Heart right ventricle (tissue), 16 donors: ENCODE results near the gene KPNA6. TPM values are rescaled to one million over a fixed set of nuclear protein-coding genes. Genes with fewer than 3 reads are reported as not detected.
"Not testable (repeated sequence)": the region's sequence is repeated elsewhere in the genome, so short reads cannot be mapped to it uniquely, and the experiment has no call there.

Source experiments
- ATAC-seq, 8 donors: fragments of 200-7000 bp; cut with Tn5 transposase; one replicate each; pipeline ENCODE4 v1.9.1; 2020; ENCODE audit warnings: mild to moderate bottlenecking in 8 of 8, moderate library complexity in 8 of 8, moderate number of reproducible peaks in 1 of 8
- DNase-seq, 2 donors: peaks; one replicate each; pipeline ENCODE4 v3.0.0-alpha.2; 2020
- H3K27ac ChIP-seq, 10 donors: fragments of 200-600 bp; sonication (generic) in 2 of 10; one replicate each; pipeline versions ENCODE4 v1.5.0 to v1.8.0; 2020 to 2022; ENCODE audit warnings: mild to moderate bottlenecking in 3 of 10
- H3K27me3 ChIP-seq, 7 donors: fragments of 200-600 bp; one replicate each; pipeline ENCODE4 v1.8.0; 2021 to 2022; ENCODE audit warnings: mild to moderate bottlenecking in 2 of 7
- H3K36me3 ChIP-seq, 9 donors: fragments of 200-600 bp; sonication (generic) in 1 of 9; one replicate each; pipeline versions ENCODE4 v1.5.0 to v1.8.0; 2020 to 2022; ENCODE audit warnings: mild to moderate bottlenecking in 2 of 9
- H3K4me1 ChIP-seq, 9 donors: fragments of 200-600 bp; sonication (generic) in 1 of 9; one replicate each; pipeline versions ENCODE4 v1.5.0 to v1.8.0; 2020 to 2022; ENCODE audit warnings: mild to moderate bottlenecking in 4 of 9
- H3K4me3 ChIP-seq, 10 donors: fragments of 200-600 bp; sonication (generic) in 2 of 10; one replicate each; pipeline versions ENCODE4 v1.5.0 to v1.8.0; 2020 to 2022; ENCODE audit warnings: mild to moderate bottlenecking in 7 of 10, moderate library complexity in 2 of 10
- H3K9me3 ChIP-seq, 11 donors: fragments of 200-600 bp in 10 of 11; sonication (generic) in 2 of 11; one replicate each; pipeline versions ENCODE4 v1.5.0 to v1.8.0; 2013 to 2022; ENCODE audit warnings: mild to moderate bottlenecking in 2 of 11, control low read depth in 1 of 11, moderate library complexity in 1 of 11
- CTCF ChIP-seq, 9 donors: fragments of 200-600 bp; sonication (generic) in 2 of 9; IDR thresholded peaks; one replicate each; pipeline versions ENCODE4 v1.5.0 to v1.8.0; 2021 to 2022; ENCODE audit warnings: antibody characterized with exemption in 9 of 9, mild to moderate bottlenecking in 5 of 9, moderate library complexity in 1 of 9
- WGBS, 2 donors: extraction: QIAGEN DNeasy Blood & Tissue Kit; methylation state at CpG; one replicate each; pipeline ENCODE4 v1.1.7; 2013; ENCODE audit warnings: inconsistent platforms in 1 of 2; 5-methylcytosine and 5-hydroxymethylcytosine counted together
- intact Hi-C, 10 donors: fragments of 100-400 bp; cut with DNase I; formaldehyde crosslinking; loops; one replicate each; pipeline versions ENCODE4 v1.11.1 to v1.14.2; 2022
- polyA plus RNA-seq, 2 donors: library from polyadenylated mRNA; stranded (reverse); fragments of 200-250 nt; gene quantifications; one replicate each; pipeline ENCODE4 v1.2.3, GENCODE V29; 2013
- total RNA-seq, 10 donors: library from RNA; stranded (reverse); fragmentation: NEBNext Ultra II Directional in 3 of 10; extraction: Animal tissue kit (Norgen Biotek cat#: 25700) in 3 of 10; gene quantifications; one replicate each; pipeline versions ENCODE4 v1.2.1 to v1.2.4, GENCODE V29; 2021 to 2023
- donor health status: Arrhythmogenic right ventricular cardiomyopathy.
- donor health status: ischemic (EF 13 %, LVEDD 7.1; RV severe dilation, severe dysfunction).
- donor health status: healthy with polysubstance abuse.
- donor health status: DM: no; HTN: yes; CAD: no.
- donor health status: DM: no; HTN: no; CAD: no.
- donor health status: ischemic (EF 25% LVEDD 6.9; RV normal size, moderate dysfunction).
- donor health status: ischemic (EF 25% LVEDD 5.7; RV mildly dilated, moderate dysfunction).
- donor health status: healthy.
- donor health status: DM: yes; HTN: yes; CAD: no.
- donor health status: Ischemic cardiomyopathy.
- donor health status: ischemic (EF 35%, LVEDD 5.7; RV mildly dilated, moderate dysfunction).
- donor health status: nonischemic (EF 11% LVEDD 7.7; RV severe dilation, severe dysfunction).
- donor health status: DM: yes; HTN: yes; CAD: no.
- donor health status: PGD.
- donor health status: ischemic (EF 29% LVEDD 5.4; RV normal size, mild dysfunction).
- donor health status: nonischemic (EF 23%, LVEDD 6.1; RV moderate dilation, normal function).

KPNA6 gene
- total and polyA plus RNA-seq, 12 donors = 10.2 to 92.5 (median 81.7) TPM

GRCh38 chr1:32074841-32075240 lies 33.0 kb upstream of the KPNA6 start:
- no peak overlapping the region for H3K4me3 ChIP-seq
- 90 to 93% methylated on average over 9 of the region's 9 CpGs for WGBS, 2 donors
- H3K9me3 ChIP-seq = no peaks in the 10 kb centered on the region
- no peak overlapping the region for H3K27ac ChIP-seq
- ATAC-seq (no peak), DNase-seq (no peak)
- H3K36me3 ChIP-seq = peaks cover 0 to 51% (median 32%) of the 10 kb centered on the region in 9 donors
- TF ChIP-seq CTCF (IDR thresholded peaks at IDR 0.05) = no peak
- intact Hi-C loops = loop anchor here in 2 of 10 donors (5.0 kb wide), 2 partner anchors 32 to 63 kb away; partner anchors contain the start of genes KPNA6 (in 2 of the 2) and KHDRBS1 (in 1 of the 2)
- no peaks in the 10 kb centered on the region for H3K27me3 ChIP-seq
- H3K4me1 ChIP-seq = peaks cover 3 to 41% (median 18%) of the 10 kb centered on the region in 9 donors

GRCh38 chr1:32077451-32077850 lies 30.4 kb upstream of the KPNA6 start:
- Histone ChIP-seq H3K27me3 (no peaks in the 10 kb centered on the region), H3K9me3 (no peaks in the 10 kb centered on the region), H3K4me3 (no peak overlapping the region), H3K4me1 (peaks cover 3 to 29% (median 10%) of the 10 kb centered on the region in 9 donors), H3K36me3 (peaks cover 0 to 77% (median 42%) of the 10 kb centered on the region in 9 donors), H3K27ac (no peak overlapping the region)
- no peak for TF ChIP-seq CTCF (IDR thresholded peaks at IDR 0.05)
- 84 to 85% methylated on average over 3 of the region's 3 CpGs for WGBS, 2 donors
- ATAC-seq (no peak), DNase-seq (no peak)
- intact Hi-C loops = no loop called here

- ATAC-seq (no peak), DNase-seq (no peak)
- Histone ChIP-seq H3K9me3 (no peaks in the 10 kb centered on the region), H3K27me3 (no peaks in the 10 kb centered on the region), H3K4me1 (no peaks in the 10 kb centered on the region), H3K27ac (no peak overlapping the region), H3K4me3 (no peak overlapping the region), H3K36me3 (peaks cover 0 to 94% (median 32%) of the 10 kb centered on the region in 9 donors)
- 47 to 64% methylated on average over 1 of the region's 1 CpG for WGBS, 2 donors
- intact Hi-C loops = no loop called here
- no peak for TF ChIP-seq CTCF (IDR thresholded peaks at IDR 0.05)
These were observed 25.8 kb upstream of the KPNA6 start for GRCh38 chr1:32082022-32082421.

- H3K4me3 ChIP-seq, H3K27me3 ChIP-seq, H3K27ac ChIP-seq, intact Hi-C loops, H3K4me1 ChIP-seq, H3K9me3 ChIP-seq, DNase-seq, ATAC-seq: not testable (repeated sequence)
- peaks cover 0 to 88% (median 8%) of the 10 kb centered on the region in 9 donors for H3K36me3 ChIP-seq
- 97 to 98% methylated on average over 2 of the region's 2 CpGs for WGBS, 2 donors
These were observed 21.5 kb upstream of the KPNA6 start for GRCh38 chr1:32086381-32086780.

- H3K4me3 ChIP-seq = no peak overlapping the region
- H3K36me3 ChIP-seq = peaks cover 0 to 97% (median 35%) of the 10 kb centered on the region in 9 donors
- no peaks in the 10 kb centered on the region for H3K4me1 ChIP-seq
- H3K27me3 ChIP-seq = no peaks in the 10 kb centered on the region
- 96 to 98% methylated on average over 8 of the region's 8 CpGs for WGBS, 2 donors
- DNase-seq (no peak), ATAC-seq (peak in 1 of 8 donors; percentile 10)
- no peak overlapping the region for H3K27ac ChIP-seq
- intact Hi-C loops = no loop called here
- no peak for TF ChIP-seq CTCF (IDR thresholded peaks at IDR 0.05)
- H3K9me3 ChIP-seq = no peaks in the 10 kb centered on the region
These were observed 16.7 kb upstream of the KPNA6 start for GRCh38 chr1:32091176-32091575.
